Measurements from ENCODE around the gene CNFN.
A peak's percentile ranks its signal among the peaks of the same experiment; 100 is the strongest.

The CNFN gene

GRCh38 chr19:42389899-42390298 lies at the start of gene CNFN:
Gene CNFN (minus strand): TSS chr19:42390297. CDS start chr19:42389037, 1,260 bp downstream.
- no peak for DNase-seq

- DNase-seq: no peak
Measured at GRCh38 chr19:42436006-42436405, 45.9 kb upstream of the CNFN start.

GRCh38 chr19:42435316-42435715 lies 45.2 kb upstream of the CNFN start:
- DNase-seq: no peak

GRCh38 chr19:42433503-42434260 lies 43.6 kb upstream of the CNFN start:
- DNase-seq: peak; percentile 22

GRCh38 chr19:42431486-42431885 lies 41.4 kb upstream of the CNFN start:
- no peak for DNase-seq

- DNase-seq: no peak
Measured at GRCh38 chr19:42428676-42429075, 38.6 kb upstream of the CNFN start.

- DNase-seq: no peak
Measured at GRCh38 chr19:42427313-42427712, 37.2 kb upstream of the CNFN start, which contains the start of gene LIPE. Gene LIPE (minus strand): TSS chr19:42427388. CDS start chr19:42427149, 239 bp downstream.

- no peak for DNase-seq
Measured at GRCh38 chr19:42426643-42427042, 36.5 kb upstream of the CNFN start.

GRCh38 chr19:42424712-42425131 lies 34.6 kb upstream of the CNFN start:
- DNase-seq: no peak

GRCh38 chr19:42424345-42424707 lies 34.2 kb upstream of the CNFN start:
- no peak for DNase-seq

GRCh38 chr19:42423462-42424344 lies 33.6 kb upstream of the CNFN start:
- DNase-seq: no peak

- DNase-seq: no peak
Measured at GRCh38 chr19:42422901-42423461, 32.9 kb upstream of the CNFN start.

GRCh38 chr19:42422092-42422900 lies 32.2 kb upstream of the CNFN start:
- no peak for DNase-seq

- DNase-seq: no peak
Measured at GRCh38 chr19:42421591-42422031, 31.5 kb upstream of the CNFN start.

GRCh38 chr19:42421101-42421500 lies 31.0 kb upstream of the CNFN start:
- DNase-seq: no peak

- peak; percentile 30 for DNase-seq
Measured at GRCh38 chr19:42420055-42420544, 30.0 kb upstream of the CNFN start.

GRCh38 chr19:42419309-42419708 lies 29.2 kb upstream of the CNFN start:
- no peak for DNase-seq

GRCh38 chr19:42412661-42413076 lies 22.6 kb upstream of the CNFN start:
- DNase-seq: no peak

- DNase-seq: no peak
Measured at GRCh38 chr19:42412227-42412626, 22.1 kb upstream of the CNFN start.

- DNase-seq: no peak
Measured at GRCh38 chr19:42411581-42412178, 21.6 kb upstream of the CNFN start.

- DNase-seq: no peak
Measured at GRCh38 chr19:42410371-42410770, 20.3 kb upstream of the CNFN start.

GRCh38 chr19:42409477-42409876 lies 19.4 kb upstream of the CNFN start:
- DNase-seq: no peak
